Bronchial epithelial cell (primary cell): ENCODE measurements around the gene HAX1. TPM values are rescaled to one million over a fixed set of nuclear protein-coding genes. Genes with fewer than 3 reads are reported as not detected.
"Not testable (repeated sequence)": the region's sequence is repeated elsewhere in the genome, so short reads cannot be mapped to it uniquely, and the experiment has no call there.

Experiments used
- DNase-seq: peaks from one replicate; pipeline ENCODE4 v3.0.0-alpha.2; 2010; ENCODE audit warnings: low read depth
- FAIRE-seq: peaks from 2 replicates; lab custom pipeline; 2011; peaks lifted over from hg19 to GRCh38; lab: Jason Lieb, UNC
- H3K27me3 ChIP-seq: 2 replicates; pipeline ENCODE4 v1.5.1; 2011; ENCODE audit warnings: low read length; ENCODE audit not compliant: control insufficient read depth, insufficient read depth
- H3K36me3 ChIP-seq: 2 replicates; pipeline ENCODE4 v1.5.1; 2011; ENCODE audit warnings: low read length; ENCODE audit not compliant: control insufficient read depth, insufficient read depth
- H3K4me3 ChIP-seq: 2 replicates; pipeline ENCODE4 v1.5.1; 2011; ENCODE audit warnings: mild to moderate bottlenecking, low read depth, low read length, control low read depth
- total RNA-seq: library from RNA; depleted of rRNA; stranded (reverse); fragments of >200 nt; gene quantifications from 2 replicates; pipeline ENCODE4 v1.2.1, GENCODE V29; 2014
- TF ChIP-seq, protein P1 (sequence below): IDR thresholded peaks from 2 replicates; pipeline ENCODE4 v1.5.1; 2011; ENCODE audit warnings: mild to moderate bottlenecking, moderate library complexity, low read length, control low read depth, inconsistent platforms; ENCODE audit not compliant: insufficient read depth, severe bottlenecking

Gene HAX1
- total RNA-seq, 1 donor from 2014 or later = 143 TPM

DNA sequence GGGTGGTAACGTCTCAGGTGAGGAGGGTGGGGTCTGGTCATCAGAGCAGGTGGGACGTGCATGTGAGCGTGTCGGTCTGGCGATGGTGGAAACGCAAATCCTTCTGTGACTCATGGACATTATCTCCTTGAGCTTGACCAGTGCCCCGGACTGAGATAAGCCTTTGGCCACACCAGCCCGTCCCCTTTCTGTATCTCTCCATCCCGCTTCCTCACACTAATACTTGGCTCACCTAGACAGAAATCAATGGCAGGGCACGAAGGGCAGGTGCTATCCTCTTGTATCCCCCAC, 40.6 kb downstream of the HAX1 start:
- FAIRE-seq = no peak
- Histone ChIP-seq H3K27me3 (no peaks in the 10 kb centered on the region), H3K4me3 (no peak overlapping the region), H3K36me3 (no peaks in the 10 kb centered on the region)
- no peak for DNase-seq
- TF ChIP-seq, protein P1, sequence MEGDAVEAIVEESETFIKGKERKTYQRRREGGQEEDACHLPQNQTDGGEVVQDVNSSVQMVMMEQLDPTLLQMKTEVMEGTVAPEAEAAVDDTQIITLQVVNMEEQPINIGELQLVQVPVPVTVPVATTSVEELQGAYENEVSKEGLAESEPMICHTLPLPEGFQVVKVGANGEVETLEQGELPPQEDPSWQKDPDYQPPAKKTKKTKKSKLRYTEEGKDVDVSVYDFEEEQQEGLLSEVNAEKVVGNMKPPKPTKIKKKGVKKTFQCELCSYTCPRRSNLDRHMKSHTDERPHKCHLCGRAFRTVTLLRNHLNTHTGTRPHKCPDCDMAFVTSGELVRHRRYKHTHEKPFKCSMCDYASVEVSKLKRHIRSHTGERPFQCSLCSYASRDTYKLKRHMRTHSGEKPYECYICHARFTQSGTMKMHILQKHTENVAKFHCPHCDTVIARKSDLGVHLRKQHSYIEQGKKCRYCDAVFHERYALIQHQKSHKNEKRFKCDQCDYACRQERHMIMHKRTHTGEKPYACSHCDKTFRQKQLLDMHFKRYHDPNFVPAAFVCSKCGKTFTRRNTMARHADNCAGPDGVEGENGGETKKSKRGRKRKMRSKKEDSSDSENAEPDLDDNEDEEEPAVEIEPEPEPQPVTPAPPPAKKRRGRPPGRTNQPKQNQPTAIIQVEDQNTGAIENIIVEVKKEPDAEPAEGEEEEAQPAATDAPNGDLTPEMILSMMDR = no peak

DNA sequence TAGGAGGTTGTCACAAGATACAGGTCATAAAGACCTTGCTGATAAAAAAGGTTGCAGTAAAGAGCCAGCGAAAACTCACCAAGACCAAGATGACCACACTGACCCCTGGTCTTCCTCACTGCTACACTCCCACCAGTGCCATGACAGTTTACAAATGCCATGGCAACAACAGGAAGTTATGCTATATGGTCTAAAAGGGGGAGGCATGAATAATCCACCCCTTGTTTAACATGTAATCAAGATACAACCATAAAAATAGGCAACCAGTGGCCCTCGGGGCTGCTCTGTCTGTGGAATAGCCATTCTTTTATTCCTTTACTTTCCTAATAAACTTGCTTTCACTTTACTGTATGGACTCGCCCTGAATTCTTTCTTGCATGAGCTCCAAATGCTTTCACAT, 41.8 kb downstream of the HAX1 start:
- DNase-seq = not testable (repeated sequence)

DNA sequence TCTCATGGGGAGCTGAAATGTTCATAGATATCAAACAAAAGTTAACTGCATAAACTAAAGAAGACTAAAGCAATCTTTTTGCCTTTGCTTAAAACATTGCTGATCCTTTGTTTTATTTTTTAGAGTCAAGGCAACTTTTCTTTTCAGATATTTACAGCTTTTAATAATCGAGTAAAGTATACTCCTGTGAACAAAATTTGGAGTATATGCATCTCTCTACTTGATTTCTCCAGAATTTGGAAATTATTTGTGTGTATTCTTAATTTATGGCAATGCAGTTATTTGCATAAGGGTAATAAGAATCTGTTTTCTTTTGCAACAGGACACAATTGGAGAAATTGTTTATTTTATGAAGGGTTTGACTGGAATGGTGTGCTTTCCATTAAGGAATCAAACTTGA, 44.3 kb downstream of the HAX1 start:
- Histone ChIP-seq H3K36me3 (no peaks in the 10 kb centered on the region), H3K4me3 (no peak overlapping the region), H3K27me3 (no peaks in the 10 kb centered on the region)
- TF ChIP-seq, protein P1 = no peak
- FAIRE-seq = no peak
- no peak for DNase-seq

More for the DNA sequence above, 41.8 kb downstream of the HAX1 start:
- not testable (repeated sequence) for H3K27me3 ChIP-seq, FAIRE-seq, H3K4me3 ChIP-seq, H3K36me3 ChIP-seq

DNA sequence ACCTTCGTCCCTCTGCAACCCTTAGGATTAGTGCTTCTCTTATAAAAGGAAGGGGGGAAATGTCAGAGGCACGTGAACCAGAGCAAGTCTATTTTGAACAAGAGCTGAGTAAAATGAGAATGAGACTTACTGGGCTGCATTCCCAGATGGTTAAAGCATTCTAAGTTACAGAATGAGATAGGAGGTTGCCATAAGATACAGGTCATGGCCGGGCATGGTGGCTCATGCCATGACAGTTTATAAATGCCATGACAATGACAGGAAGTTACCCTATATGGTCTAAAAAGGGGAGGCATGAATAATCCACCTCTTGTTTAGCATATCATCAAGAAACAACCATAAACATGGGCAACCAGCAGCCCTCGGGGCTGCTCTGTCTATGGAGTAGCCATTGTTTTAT, 46.0 kb downstream of the HAX1 start:
- DNase-seq (peak; percentile 26), FAIRE-seq (no peak)
- Histone ChIP-seq H3K4me3 (no peak overlapping the region), H3K36me3 (no peaks in the 10 kb centered on the region), H3K27me3 (no peaks in the 10 kb centered on the region)
- TF ChIP-seq, protein P1 = no peak

DNA sequence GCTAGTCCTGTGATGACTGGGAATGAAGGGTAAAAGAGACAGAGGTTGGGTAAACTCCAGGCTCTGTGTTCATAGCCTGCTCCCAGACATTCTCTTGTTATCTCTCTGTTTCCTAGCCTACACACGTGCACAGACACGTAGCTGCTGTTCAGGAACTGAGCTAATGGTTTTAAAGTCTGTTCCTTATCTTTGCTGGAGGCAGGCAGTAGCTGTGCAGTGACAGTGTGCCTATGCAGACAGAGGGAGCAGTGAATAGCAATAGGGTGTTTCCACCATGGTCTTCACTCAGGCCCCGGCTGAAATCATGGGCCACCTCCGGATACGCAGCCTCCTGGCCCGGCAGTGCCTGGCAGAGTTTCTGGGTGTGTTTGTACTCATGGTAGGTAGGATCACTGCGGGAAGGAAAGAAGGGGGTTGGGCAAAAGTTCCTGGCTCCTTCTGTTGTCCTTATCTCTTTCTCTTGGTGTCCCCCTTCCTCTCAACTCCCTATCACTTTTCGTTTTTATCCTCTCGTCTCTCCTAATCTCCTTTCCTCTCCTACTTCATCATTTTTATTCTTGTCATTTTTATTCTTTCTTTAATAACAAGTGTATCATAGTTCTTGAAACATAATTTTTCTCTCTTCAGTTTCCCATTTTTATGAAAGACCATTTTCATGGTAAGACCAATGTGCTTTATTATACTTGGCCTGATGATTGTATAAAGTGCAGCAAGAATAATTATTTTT, 48.6 kb downstream of the HAX1 start, which contains the start of gene AQP10:
AQP10 (plus strand) TSS at position 212 of the 727 bp plus-strand sequence; CDS start at position 275, 63 bp downstream.
- TF ChIP-seq, protein P1 = no peak
- DNase-seq (peak; percentile 92), FAIRE-seq (peak; percentile 32)
- Histone ChIP-seq H3K4me3 (no peak within 1 kb of the TSS), H3K36me3 (no peaks in the 10 kb centered on the region), H3K27me3 (no peaks in the 10 kb centered on the region)

DNA sequence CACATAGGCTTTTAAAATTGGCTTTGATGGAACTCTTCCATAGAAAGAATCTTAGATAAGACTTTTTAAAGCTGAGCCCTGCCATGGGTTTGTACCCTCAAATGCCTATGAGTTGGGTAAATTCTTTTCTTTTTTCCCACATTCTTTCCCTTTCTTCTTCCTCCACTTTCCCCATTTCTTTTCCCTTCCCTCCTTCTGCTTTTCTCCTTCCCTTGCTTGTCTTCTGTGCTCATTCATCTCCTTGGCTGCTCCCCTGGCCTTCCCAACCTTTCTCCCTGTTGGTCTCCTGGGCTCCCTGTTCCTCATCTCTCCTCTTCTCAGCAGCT, 49.1 kb downstream of the HAX1 start:
- not testable (repeated sequence) for DNase-seq, H3K36me3 ChIP-seq, H3K4me3 ChIP-seq, H3K27me3 ChIP-seq, FAIRE-seq

DNA sequence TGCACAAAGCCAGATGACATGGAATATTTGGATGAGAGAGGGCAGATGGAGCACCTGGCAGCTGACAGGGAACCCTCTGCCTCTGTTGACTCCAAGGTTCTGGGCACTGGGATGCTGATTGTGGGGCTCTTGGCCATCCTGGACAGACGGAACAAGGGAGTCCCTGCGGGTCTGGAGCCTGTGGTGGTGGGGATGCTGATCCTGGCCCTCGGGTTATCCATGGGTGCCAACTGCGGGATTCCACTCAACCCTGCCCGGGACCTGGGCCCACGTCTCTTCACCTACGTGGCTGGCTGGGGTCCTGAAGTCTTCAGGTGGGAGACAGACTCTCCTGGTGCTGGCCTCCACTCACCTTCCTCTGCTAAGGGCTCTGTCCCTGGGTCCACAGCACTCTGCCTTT, 51.1 kb downstream of the HAX1 start:
- H3K36me3 ChIP-seq = no peaks in the 10 kb centered on the region
- no peaks in the 10 kb centered on the region for H3K27me3 ChIP-seq
- no peak overlapping the region for H3K4me3 ChIP-seq
- FAIRE-seq (no peak), DNase-seq (no peak)
- TF ChIP-seq, protein P1 = no peak
